ENCODE measurements around the gene MSH6. TPM values are rescaled to one million over a fixed set of nuclear protein-coding genes. Genes with fewer than 3 reads are reported as not detected.

The MSH6 gene
- total and polyA plus RNA-seq, 2 of the 13 experiments (the other 11 are each of a cell fraction or from before 2014, with no cell fraction given), result 20.8 to 113 TPM

DNA sequence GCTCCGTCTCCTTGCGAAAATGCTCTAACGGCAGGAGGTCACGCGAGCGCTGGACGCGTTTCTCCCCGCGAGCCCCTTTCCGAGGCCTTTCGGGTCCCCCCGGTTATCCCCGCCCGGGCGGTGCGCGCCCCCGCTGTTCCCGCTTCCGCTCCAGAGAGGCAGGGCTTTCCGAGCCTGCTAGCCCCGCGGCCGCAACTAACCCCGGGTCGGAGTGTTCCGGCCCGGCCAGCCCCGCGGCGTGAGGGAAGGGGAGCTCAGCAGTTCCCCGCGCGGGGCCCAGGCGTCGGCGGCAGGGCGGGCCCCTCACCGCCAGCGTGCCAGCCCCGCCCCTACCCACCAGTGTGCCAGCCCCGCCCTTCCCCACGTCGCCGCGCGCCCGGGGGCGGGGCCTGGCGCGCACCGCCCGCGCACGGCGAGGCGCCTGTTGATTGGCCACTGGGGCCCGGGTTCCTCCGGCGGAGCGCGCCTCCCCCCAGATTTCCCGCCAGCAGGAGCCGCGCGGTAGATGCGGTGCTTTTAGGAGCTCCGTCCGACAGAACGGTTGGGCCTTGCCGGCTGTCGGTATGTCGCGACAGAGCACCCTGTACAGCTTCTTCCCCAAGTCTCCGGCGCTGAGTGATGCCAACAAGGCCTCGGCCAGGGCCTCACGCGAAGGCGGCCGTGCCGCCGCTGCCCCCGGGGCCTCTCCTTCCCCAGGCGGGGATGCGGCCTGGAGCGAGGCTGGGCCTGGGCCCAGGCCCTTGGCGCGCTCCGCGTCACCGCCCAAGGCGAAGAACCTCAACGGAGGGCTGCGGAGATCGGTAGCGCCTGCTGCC is at the start of gene MSH6 (continued):
- TF ChIP-seq ZBTB42 (CRISPR knock-in tag; IDR thresholded peaks at IDR 0.05) (peak; percentile 68; the same call in 1 of the 2 replicates), ZNF816 (CRISPR knock-in tag; IDR thresholded peaks at IDR 0.05; ENCODE audit: borderline replicate concordance) (peak; percentile 99; the same call in 1 of the 2 replicates), ZNF329 (CRISPR knock-in tag; IDR thresholded peaks at IDR 0.05; ENCODE audit: low read depth) (0 out of 2 replicates have a peak, but pooled peaks have one; percentile 66), FLYWCH1 (CRISPR knock-in tag; IDR thresholded peaks at IDR 0.05) (peak; percentile 79; the same call in 1 of the 2 replicates), NFE2L2 (IDR thresholded peaks at IDR 0.05; ENCODE audit: low read length) (no peak), MXI1 (IDR thresholded peaks at IDR 0.05; ENCODE audit: borderline replicate concordance, low read depth, low read length) (peak; percentile 66; the same call in 1 of the 3 replicates), MEF2D (CRISPR knock-in tag; IDR thresholded peaks at IDR 0.05) (no peak; the same call in none of the 2 replicates), ZNF260 (CRISPR knock-in tag; IDR thresholded peaks at IDR 0.05; ENCODE audit: borderline replicate concordance, low read depth) (0 out of 2 replicates have a peak, but pooled peaks have one; percentile 45), DR1 (CRISPR knock-in tag; IDR thresholded peaks at IDR 0.05) (peak; percentile 92), CHCHD3 (CRISPR knock-in tag; IDR thresholded peaks at IDR 0.05) (peak; percentile 98), ZNF143 (CRISPR knock-in tag; IDR thresholded peaks at IDR 0.05) (0 out of 2 replicates have a peak, but pooled peaks have one; percentile 10), ZNF501 (CRISPR knock-in tag; IDR thresholded peaks at IDR 0.05) (peak; percentile 96), ZNF891 (CRISPR knock-in tag; IDR thresholded peaks at IDR 0.05) (peak; percentile 64), ZNF354B (CRISPR knock-in tag; IDR thresholded peaks at IDR 0.05) (peak; percentile 83; the same call in 1 of the 2 replicates), ZNF674 (CRISPR knock-in tag; IDR thresholded peaks at IDR 0.05; ENCODE audit: low read depth) (peak; percentile 90; the same call in 1 of the 2 replicates), ZNF205 (CRISPR knock-in tag; IDR thresholded peaks at IDR 0.05) (no peak; the same call in 1 of the 2 replicates)
- TF ChIP-seq, protein P1, sequence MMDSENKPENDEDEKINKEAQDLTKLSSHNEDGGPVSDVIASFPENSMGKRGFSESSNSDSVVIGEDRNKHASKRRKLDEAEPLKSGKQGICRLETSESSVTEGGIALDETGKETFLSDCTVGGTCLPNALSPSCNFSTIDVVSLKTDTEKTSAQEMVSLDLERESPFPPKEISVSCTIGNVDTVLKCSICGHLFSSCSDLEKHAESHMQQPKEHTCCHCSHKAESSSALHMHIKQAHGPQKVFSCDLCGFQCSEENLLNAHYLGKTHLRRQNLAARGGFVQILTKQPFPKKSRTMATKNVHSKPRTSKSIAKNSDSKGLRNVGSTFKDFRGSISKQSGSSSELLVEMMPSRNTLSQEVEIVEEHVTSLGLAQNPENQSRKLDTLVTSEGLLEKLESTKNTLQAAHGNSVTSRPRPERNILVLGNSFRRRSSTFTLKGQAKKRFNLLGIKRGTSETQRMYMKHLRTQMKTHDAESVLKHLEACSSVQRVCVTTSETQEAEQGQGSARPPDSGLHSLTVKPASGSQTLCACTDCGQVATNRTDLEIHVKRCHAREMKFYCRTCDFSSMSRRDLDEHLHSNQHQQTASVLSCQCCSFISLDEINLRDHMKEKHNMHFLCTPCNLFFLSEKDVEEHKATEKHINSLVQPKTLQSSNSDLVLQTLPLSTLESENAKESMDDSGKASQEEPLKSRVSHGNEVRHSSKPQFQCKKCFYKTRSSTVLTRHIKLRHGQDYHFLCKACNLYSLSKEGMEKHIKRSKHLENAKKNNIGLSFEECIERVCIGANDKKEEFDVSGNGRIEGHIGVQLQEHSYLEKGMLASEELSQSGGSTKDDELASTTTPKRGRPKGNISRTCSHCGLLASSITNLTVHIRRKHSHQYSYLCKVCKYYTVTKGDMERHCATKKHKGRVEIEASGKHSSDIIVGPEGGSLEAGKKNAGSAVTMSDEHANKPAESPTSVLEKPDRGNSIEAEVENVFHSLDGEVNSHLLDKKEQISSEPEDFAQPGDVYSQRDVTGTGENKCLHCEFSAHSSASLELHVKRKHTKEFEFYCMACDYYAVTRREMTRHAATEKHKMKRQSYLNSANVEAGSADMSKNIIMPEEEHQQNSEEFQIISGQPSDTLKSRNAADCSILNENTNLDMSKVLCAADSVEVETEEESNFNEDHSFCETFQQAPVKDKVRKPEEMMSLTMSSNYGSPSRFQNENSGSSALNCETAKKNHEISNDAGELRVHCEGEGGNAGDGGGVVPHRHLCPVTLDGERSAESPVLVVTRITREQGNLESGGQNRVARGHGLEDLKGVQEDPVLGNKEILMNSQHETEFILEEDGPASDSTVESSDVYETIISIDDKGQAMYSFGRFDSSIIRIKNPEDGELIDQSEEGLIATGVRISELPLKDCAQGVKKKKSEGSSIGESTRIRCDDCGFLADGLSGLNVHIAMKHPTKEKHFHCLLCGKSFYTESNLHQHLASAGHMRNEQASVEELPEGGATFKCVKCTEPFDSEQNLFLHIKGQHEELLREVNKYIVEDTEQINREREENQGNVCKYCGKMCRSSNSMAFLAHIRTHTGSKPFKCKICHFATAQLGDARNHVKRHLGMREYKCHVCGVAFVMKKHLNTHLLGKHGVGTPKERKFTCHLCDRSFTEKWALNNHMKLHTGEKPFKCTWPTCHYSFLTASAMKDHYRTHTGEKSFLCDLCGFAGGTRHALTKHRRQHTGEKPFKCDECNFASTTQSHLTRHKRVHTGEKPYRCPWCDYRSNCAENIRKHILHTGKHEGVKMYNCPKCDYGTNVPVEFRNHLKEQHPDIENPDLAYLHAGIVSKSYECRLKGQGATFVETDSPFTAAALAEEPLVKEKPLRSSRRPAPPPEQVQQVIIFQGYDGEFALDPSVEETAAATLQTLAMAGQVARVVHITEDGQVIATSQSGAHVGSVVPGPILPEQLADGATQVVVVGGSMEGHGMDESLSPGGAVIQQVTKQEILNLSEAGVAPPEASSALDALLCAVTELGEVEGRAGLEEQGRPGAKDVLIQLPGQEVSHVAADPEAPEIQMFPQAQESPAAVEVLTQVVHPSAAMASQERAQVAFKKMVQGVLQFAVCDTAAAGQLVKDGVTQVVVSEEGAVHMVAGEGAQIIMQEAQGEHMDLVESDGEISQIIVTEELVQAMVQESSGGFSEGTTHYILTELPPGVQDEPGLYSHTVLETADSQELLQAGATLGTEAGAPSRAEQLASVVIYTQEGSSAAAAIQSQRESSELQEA (CRISPR knock-in tag; IDR thresholded peaks at IDR 0.05; ENCODE audit: not compliant biosample characterization), result peak; percentile 84
- TF ChIP-seq, protein P2, sequence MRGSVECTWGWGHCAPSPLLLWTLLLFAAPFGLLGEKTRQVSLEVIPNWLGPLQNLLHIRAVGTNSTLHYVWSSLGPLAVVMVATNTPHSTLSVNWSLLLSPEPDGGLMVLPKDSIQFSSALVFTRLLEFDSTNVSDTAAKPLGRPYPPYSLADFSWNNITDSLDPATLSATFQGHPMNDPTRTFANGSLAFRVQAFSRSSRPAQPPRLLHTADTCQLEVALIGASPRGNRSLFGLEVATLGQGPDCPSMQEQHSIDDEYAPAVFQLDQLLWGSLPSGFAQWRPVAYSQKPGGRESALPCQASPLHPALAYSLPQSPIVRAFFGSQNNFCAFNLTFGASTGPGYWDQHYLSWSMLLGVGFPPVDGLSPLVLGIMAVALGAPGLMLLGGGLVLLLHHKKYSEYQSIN (CRISPR knock-in tag; IDR thresholded peaks at IDR 0.05; ENCODE audit: borderline replicate concordance), result peak; percentile 71; the same call in 1 of the 2 replicates
